GM12892 (cell line): ENCODE data around the gene TPMT.

Experiments
- POLR2A ChIP-seq: IDR thresholded peaks from 2 replicates; pipeline ENCODE4 v1.6.1; 2011; ENCODE audit warnings: low read depth, low read length, control low read depth
- POLR2AphosphoS5 ChIP-seq: IDR thresholded peaks from 2 replicates; pipeline ENCODE4 v1.6.1; 2011; ENCODE audit warnings: low read depth, low read length, control low read depth

DNA sequence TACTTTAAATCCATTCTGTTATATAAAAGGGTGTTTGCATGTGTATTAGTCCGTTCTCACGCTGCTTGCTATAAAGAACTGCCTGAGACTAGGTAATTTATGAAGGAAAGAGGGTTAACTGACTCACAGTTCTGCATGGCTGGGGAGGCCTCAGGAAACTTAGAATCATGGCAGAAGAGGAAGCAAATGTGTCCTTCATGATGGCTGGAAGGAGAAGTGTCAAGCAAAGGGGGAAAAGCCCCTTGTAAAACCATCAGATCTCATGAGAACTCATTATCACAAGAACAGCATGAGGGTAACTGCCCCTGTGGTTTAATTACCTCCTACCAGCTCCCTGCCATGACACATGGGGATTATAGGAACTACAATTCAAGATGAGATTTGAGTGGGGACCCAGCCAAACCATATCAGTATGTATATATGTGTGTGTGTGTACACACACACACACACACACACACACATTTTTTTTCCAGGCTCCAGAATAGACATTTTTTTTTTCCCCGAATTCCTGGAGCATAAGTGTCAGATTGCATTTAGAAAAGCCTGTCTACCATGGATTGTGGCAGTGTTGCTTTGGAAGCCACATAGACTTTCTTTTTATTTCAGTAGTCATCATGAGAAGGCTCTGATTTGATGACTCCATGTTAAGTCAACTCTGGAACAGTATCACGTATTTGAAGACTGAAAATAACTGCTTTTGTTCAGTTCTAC, 31.8 kb upstream of the TPMT start:
- no peak for TF ChIP-seq POLR2AphosphoS5
- TF ChIP-seq POLR2A = no peak
